SIG-M5 treated with dmso at 0.1 percent for 504 hours (cell line): ENCODE results near the gene IPO13.

Source experiments
- DNase-seq: peaks from one replicate; lab custom pipeline; 2025; ENCODE audit not compliant: unreplicated experiment; lab: John Stamatoyannopoulos, UW

The IPO13 gene

DNA sequence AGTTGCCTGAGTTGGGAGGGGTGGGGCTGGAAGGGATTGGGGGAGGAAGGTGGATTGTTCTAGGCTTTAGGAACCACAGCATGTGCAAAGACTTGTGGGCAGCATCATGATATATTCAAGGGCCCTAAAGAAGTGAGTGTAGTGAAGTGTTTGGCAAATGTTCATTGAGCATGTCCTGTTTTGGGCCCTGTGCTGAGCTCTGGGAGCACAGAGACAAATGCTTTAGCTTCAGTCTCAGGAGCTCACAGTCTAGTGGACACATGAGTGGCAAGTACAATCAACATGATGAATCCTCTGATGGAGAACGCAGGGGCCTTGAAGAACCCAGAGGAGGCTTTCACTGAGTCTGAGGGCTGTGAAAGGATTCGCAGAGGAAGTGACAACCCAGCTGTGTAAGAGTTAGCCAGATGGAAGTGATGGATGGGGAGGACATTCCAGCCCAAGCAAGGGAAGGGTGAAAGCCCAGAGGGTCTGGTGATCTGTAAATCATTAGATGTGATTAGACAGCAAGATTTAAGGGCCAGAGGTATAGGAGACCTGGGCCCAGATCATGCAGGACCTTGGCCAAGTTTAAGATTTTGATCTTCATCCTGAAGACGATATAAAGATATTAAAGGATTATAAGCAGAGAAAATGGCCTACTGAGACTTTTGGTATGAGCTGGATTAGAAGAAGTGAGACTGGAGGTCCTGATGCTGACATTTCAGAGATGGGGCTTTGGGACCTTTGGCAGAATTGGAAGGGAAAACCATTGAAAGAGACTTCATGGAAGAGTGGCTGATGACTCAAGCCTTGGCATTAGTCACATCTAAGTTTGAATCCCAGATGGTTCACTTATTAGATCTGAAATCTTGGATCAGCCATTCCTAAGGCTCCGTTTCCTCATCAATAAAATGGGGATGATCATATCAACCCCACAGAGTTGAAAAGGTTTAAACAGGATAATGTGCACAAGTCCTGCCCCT lies 4.6 kb downstream of the IPO13 start:
- no peak for DNase-seq

DNA sequence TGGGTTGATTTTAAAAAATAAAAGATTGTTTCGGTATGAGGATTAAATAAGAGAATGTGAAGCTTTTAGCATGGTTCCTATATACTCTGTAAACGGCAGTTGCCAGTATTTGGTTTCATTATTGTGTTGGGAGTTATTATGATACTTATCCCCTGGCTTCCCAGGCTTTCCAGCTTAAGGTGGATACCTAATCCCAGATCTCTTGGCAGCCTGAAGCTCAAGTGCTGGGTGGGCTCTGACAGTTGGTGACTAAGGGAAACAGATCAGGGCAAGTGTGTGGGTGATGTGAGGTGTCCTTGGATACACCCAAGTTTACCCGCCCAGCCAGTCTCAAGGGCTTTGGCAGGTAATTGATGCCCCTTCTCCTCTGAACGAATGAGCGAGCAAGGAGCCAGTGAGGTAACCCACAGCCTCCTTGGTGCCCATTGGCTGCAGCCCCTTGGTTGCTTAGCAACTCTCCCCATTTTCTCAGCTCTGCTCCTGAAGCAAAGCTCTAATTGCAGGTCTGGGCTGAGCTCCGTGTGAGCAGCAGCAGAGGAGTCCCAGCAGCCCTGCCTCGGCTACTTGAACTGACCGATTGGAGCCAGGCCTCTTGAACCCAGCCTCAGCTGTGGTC lies 6.1 kb downstream of the IPO13 start:
- DNase-seq: no peak

DNA sequence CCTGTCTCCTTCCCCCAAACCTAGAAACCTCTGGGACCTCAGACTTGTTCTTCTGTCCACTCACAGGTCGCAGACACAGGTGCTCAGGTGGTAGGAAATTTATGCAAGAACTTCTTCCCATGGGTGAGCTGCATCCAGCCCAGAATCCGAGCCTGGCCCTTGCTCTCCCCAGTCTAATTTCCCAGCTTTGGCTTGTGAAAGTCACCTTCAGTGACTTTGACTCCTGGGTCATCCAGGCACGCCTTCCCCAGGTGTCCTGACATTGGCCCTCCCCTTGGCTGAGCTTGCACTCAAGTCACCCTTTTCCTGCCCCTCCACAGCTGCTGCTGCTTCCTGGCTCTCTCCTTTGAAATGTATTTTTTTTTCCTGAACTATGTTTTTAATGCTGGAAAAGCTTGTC lies 6.6 kb downstream of the IPO13 start:
- no peak for DNase-seq

DNA sequence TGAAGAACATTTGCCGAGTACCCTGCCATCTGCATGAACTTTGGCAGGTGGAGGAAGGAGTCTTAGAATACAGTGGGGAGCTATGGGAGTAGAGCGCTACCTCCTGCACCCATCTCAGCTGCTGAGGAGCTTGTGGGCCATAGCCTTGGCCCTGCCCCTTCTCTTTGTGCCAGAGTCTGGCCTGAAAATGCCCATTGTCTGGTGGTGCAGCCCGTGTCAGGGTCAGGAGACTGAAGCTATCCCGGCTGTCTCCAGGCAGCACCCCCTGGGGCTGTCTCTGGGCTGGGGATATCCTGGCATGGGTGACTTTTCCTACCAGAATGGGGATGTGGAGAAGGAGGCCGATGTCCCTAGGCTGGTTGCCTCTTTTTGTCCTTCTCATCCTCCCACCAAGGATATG lies 7.3 kb downstream of the IPO13 start:
- DNase-seq: no peak

DNA sequence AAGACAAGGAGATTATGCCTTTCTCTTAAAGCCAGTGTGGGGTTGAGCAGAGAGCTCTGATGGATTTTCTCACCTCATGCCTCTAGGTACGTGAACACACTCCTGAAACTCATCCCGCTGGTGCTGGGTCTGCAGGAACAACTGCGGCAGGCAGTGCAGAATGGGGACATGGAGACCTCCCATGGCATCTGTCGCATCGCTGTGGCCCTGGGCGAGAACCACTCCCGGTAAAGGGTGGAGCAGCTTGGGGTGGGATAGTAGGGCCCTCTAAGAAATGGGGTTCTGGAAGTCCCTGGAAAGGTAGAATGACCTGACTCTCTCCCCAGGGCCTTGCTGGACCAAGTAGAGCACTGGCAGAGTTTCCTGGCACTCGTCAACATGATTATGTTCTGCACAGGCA lies 9.5 kb downstream of the IPO13 start:
- DNase-seq: no peak

DNA sequence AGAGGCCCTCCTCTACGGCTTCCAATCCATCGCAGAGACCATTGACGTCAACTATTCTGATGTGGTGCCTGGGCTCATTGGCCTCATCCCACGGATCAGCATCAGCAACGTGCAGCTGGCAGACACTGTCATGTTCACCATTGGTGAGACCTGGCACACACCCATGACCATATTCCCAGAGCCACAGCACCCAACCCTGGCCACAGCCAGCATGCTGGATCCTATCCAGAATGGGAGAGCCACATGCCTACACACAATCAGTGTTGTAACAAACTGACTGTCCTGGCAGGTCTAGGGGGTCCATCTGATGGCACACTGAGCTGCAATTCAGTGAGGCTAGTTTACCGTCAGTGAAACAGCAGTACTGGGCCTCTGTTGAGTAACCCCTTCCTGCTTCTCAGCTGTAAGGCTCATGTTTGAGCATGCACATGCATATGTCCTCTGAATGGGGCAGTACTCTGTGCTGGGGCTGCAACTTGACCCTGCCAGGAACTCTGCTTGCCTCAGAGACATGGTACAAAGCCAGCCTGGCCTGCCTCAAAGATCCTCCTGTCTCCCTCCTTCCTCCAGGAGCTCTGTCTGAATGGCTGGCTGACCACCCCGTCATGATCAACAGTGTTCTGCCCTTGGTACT lies 10.8 kb downstream of the IPO13 start:
- no peak for DNase-seq

DNA sequence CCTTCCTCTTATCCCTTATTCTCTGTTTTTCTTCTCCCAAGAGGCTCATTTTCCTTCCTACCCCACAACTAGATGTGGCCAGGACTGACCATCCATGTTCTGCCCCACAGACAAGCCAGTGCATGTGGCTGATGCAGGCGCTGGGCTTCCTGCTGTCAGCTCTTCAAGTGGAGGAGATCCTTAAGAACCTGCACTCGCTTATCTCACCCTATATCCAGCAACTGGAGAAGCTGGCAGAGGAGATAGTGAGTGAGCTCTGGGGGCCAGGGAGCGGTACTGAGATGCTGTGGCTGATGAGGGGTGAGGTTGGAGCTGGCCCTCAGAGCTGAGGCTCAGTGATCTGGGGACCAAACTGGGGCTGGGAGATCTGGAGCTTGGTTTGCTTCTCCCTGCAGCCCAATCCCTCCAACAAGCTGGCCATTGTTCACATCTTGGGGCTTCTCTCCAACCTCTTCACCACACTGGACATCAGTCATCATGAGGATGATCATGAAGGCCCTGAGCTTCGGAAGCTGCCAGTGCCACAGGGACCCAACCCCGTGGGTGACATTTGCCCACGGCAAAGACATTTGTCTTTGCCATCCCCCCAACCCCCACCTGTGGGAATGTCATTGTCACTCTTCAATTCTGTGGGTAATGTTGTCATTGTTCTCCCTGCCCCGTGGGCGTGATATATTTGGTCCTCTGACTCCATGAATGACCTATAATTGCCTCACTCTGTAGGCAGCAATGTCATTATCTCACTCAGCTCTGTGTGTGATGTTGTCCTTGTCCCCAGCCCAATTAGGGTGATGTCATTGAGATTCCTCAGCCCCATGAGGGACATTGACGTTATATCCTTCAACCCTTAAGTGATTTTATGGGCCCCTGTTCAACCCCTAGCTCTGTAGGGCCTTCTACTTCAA lies 11.9 kb downstream of the IPO13 start:
- no peak for DNase-seq

DNA sequence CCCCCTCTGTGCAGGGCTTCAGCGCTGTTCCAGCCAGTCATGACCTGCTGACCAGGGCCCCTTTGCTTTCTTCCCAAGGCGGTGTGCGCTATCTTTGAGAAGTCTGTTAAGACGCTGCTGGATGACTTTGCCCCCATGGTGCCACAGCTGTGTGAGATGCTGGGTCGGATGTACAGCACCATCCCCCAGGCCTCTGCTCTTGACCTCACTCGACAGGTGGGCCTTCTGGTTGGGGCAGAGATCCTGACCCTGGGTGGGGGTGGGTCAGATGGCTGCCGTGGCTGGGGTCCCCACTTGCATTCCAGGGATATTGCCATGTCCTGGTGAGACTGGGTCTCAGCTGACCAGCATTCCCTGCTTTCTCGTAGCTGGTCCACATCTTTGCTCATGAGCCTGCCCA lies 14.0 kb downstream of the IPO13 start:
- DNase-seq: no peak

DNA sequence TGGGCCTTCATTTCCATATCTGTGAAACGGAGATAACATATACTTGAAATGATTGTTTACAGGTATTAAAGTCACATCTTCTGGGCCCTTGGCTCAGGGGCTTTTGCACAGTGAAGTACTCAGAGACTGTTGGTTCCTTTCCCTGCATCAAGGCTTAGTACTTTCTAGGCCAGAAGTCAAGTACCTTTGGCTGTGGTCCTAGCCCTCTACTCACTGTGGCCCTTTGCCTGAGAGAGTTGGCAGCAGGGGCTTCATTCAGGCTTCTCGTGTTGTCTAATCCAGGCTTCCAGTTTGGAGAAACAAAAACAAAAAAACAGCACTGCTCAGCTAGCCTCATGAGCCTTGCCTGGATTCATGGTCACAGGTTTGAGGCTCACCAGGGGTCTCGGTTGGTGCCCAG lies 14.9 kb downstream of the IPO13 start:
- no peak for DNase-seq

DNA sequence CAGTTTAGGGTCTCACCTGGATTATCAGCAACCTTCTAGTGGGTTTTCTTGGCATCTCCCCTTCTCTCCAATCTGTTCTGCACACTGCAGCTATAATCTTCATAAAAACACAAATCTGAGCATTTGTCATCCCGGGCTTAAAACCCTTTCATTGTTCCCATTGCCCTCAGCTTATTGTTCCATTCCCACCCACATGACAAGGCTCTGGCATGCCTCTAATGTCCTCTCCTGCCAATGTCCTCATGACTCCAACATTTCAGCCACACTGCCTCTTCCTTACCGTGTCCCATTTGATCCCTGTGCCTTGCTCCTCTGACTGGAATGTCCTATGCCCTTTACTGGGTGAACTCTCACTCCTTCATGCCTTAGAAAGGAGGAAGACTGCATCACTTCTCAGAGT lies 15.6 kb downstream of the IPO13 start:
- DNase-seq: no peak

DNA sequence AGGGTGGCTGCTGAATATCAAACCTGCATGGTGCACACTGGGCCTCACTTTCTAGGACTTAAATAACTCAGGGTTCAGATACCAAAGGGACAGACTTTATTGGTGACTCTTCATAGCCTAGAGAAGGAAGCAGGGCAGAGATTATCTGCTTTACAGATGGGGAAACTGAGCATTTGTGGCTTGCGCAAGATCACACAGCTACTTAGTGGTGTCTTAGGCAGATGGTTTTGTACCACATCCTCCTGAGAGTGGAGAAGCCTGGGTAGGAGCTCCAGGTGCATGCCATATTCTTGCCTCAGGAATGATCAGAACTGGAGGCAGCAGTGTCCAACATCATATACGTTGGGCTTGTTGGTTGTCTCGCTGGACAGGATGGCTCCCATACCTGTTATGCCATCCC lies 16.3 kb downstream of the IPO13 start:
- peak; percentile 19 for DNase-seq

DNA sequence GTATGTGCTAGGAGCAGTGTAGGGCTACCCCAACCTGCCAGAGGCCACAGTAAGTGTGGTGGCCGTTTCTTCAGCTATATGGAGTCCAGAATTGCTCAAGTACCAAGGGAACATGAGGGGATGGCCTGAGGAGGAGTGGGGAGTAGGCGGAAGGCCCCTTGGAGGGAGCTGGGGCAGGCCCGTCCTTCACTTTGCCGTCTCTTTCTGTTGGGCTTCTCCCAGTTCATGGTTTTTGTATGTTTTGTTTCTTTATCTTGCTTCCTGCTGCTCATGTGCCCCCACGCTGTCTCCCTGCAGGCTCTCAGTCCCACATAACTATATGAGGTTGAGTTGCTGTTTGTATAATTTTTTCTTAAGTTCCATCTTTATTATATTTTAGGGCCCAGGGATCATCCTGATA lies 17.1 kb downstream of the IPO13 start:
- no peak for DNase-seq

DNA sequence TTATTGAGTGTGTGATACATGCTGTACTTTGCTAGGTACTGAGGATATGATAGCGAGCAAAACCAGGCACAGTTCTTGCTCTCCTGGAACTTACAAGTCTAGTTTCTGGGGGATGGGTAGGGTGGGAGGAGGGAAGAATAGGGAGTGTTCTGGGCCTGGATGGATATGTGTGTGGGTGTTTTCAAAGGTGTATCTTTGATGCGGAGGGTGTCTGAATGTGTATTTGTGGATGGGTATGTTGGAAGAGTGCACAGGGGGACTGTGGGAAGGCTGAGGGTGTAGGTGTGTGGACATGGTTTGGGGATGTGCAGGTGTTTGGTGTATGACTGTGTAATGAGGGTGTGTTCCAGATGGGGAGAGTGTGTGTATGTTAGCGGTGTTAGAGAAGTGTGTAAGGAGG lies 18.6 kb downstream of the IPO13 start:
- DNase-seq: no peak

DNA sequence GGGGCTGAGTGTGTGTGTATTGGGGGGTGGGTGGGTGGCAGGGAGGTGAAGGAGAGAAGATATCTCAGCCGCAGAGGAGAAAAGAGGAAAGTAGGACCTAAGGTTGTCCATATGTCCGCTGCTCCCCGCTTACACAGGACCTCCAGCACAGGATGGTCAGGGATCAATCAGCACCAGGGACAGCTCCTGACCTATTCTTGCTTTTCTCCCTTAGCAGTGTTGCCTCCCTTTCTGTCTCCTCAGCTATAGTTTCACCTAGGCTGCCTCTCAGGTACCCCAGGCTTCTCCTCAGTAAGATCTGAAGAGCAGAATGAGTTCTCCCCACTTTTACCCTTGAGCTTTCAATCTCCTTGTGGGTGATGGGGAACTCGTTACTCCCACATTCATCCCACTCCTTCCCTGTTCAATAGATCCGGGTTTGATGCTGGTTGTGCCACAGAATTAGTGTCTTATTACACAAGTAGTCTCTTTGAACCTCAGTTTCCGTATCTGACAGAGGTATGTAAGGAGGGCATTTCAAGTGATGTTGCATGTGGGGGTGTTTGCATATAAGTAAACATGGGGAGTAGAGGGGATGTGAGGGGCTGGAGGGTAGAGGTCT lies 21.7 kb downstream of the IPO13 start:
- DNase-seq: peak; percentile 21

DNA sequence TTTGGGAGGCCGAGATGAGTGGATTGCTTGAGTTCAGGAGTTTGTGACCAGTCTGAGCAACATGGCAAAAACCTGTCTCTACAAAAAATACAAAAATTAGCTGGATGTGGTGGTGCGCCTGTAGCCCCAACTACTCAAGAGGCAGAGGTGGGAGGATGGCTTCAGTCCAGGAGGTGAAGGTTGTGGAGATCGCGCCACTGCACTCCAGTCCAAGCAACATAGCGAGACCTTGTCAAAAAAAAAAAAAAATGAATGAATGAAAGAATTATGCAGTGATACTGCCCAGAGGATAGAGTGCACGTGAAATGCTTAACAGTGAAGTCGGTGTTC lies 22.6 kb downstream of the IPO13 start:
- DNase-seq: no peak

DNA sequence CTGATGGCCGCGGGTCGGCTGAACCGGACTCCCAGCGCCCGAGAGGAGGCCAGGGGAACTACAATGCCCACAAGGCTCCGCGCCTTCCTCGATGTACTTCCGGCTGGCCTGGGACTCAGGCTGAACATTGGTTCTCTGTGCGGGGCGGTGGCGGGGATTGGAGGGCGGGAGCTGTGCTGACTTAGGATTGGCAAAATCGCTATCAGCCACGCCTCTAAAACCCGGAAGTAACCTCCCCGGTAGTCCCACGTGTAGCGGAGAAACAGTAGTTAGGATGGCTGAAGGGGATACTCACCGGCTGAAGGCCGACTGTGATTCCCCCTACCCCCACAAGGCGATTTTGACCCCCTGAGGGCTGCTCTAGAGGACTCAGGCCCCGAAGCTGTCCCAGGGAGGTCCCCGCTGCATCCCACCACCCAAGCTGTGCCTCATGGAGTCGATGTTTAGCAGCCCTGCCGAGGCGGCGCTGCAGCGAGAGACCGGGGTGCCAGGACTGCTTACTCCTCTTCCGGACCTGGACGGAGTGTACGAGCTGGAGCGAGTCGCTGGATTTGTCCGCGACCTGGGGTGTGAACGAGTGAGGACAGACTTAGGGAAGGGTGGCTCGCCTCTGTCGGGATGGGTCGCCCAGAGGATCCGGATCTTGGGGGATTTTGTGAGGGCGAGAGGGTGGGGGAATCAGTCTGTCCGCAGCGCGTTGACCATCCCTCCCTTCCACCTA lies 23.2 kb downstream of the IPO13 start, which contains the start of gene DPH2:
TSS of gene DPH2 (plus strand) at position 265 of the 721 bp plus-strand sequence. CDS start at position 431, 166 bp downstream.
- peak; percentile 97 for DNase-seq

DNA sequence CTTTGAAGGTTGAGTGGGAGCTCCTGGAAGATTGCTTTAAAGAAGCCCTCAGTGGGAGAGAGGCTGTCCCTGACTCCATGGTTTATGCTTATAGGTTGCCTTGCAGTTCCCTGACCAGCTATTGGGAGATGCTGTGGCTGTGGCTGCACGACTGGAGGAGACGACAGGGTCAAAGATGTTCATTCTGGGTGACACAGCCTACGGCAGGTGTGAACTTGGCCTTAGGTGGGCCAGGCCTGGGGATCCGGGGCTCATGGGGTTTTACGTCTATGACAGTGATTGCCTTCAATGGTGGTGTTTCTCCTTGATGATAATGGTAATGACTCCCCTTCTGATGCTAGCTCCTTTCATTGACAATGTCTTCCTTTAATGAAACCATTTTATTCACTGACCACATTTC lies 23.8 kb downstream of the IPO13 start:
- DNase-seq: no peak

DNA sequence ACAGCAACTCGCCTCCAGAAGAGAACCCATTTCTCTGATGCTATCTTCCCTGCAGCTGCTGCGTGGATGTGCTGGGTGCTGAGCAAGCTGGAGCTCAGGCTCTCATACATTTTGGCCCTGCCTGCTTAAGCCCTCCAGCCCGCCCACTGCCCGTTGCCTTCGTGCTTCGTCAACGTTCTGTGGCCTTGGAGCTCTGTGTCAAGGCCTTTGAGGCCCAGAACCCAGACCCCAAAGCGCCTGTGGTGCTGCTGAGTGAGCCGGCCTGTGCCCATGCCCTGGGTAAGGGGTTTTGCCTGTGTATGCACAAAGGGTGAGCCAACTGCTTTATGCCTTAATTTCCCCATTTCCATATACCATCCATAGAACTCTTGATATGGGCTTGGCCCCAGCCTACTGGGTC lies 24.2 kb downstream of the IPO13 start:
- no peak for DNase-seq

DNA sequence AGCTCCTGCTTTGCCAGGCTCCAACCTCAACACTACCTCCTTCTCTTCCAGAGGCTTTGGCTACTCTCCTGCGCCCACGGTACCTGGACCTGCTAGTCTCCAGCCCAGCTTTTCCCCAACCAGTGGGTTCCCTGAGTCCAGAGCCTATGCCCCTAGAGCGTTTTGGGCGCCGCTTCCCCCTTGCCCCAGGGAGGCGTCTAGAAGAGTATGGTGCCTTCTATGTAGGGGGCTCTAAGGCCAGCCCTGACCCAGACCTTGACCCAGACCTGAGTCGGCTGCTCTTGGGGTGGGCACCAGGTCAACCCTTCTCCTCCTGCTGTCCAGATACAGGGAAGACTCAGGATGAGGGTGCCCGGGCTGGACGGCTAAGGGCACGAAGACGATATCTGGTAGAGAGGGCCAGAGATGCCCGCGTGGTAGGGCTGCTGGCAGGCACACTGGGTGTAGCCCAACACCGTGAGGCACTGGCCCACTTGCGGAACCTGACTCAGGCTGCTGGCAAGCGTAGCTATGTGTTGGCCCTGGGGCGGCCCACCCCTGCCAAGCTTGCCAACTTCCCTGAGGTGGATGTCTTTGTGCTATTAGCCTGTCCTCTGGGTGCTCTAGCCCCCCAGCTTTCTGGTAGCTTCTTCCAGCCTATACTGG lies 24.7 kb downstream of the IPO13 start:
- DNase-seq: no peak
